ENCODE results near the gene PRKCB. TPM values are rescaled to one million over a fixed set of nuclear protein-coding genes. Genes with fewer than 3 reads are reported as not detected.
A peak's percentile ranks its signal among the peaks of the same experiment; 100 is the strongest.

PRKCB gene
- polyA plus RNA-seq, 3 donors: 57.4 to 87.4 (median 75.5) TPM

GRCh38 chr16:23852794-23853562 lies 17.2 kb downstream of the PRKCB start:
- H2AFZ ChIP-seq (ENCODE audit: insufficient read depth, low read depth, low read length, poor library complexity, severe bottlenecking): no peak overlapping the region
- H4K20me1 ChIP-seq (ENCODE audit: insufficient read depth, low read length): peaks cover 66% of the 10 kb centered on the region
- peak overlapping the region; percentile 51 to 65 for H3K4me3 Mint-ChIP-seq
- peaks cover 96% of the 10 kb centered on the region for H3K4me1 Mint-ChIP-seq
- H3K9ac ChIP-seq (ENCODE audit: insufficient read depth, low read length, poor library complexity, severe bottlenecking): no peak overlapping the region
- intact Hi-C loops (cut with micrococcal nuclease): loop anchor here in 1 of 2 donors (2.0 to 10.0 kb wide), 2 partner anchors 16 to 48 kb away; no protein-coding TSS in a partner anchor
- H3K27me3 Mint-ChIP-seq (ENCODE audit: low read depth in 3 of 3): no peaks in the 10 kb centered on the region
- peak overlapping the region in 2 of 3 experiments; percentile 10 to 46 for H3K4me3 ChIP-seq (replicated peaks in 1 of 3; ENCODE audit: low read depth in 2 of 3, low read length in 3 of 3)
- DNase-seq: peak; percentile 26 to 86 (median 34)
- peak overlapping the region; percentile 84 to 95 (median 93) for H3K27ac Mint-ChIP-seq
- H3K27me3 ChIP-seq (ENCODE audit: control insufficient read depth in 2 of 2, insufficient read depth in 2 of 2, low read length in 2 of 2): no peaks in the 10 kb centered on the region
- peaks cover 0 to 5% of the 10 kb centered on the region in 2 donors for H3K9me3 ChIP-seq (replicated peaks in 1 of 2; ENCODE audit: control insufficient read depth in 1 of 2, insufficient read depth in 1 of 2, low read length in 2 of 2)
- no peak for TF ChIP-seq CTCF (IDR thresholded peaks at IDR 0.05)
- peaks cover 83 to 89% of the 10 kb centered on the region in 2 donors for H3K4me1 ChIP-seq (ENCODE audit: control insufficient read depth in 1 of 2, insufficient read depth in 2 of 2, low read length in 2 of 2)
- H3K4me2 ChIP-seq (replicated peaks; ENCODE audit: extremely low read depth, low read length, poor library complexity, severe bottlenecking): peak overlapping the region; percentile 52
- H3K9me3 Mint-ChIP-seq: peaks cover 0 to 30% (median 3%) of the 10 kb centered on the region in 7 donors
- H3K36me3 Mint-ChIP-seq: peaks cover 19 to 22% of the 10 kb centered on the region in 2 donors
- WGBS (ENCODE audit: insufficient coverage): 0% methylated on average over 2 of the region's 5 CpGs
- H3K27ac ChIP-seq (ENCODE audit: low read depth in 1 of 2, low read length in 2 of 2): peak overlapping the region; percentile 66 to 87
- peaks cover 97% of the 10 kb centered on the region for H3K79me2 ChIP-seq (ENCODE audit: insufficient read depth, low read length)
- H3K36me3 ChIP-seq (replicated peaks in 1 of 2; ENCODE audit: control insufficient read depth in 1 of 2, insufficient read depth in 2 of 2, low read length in 2 of 2): peaks cover 0 to 11% of the 10 kb centered on the region in 2 donors

GRCh38 chr16:23855010-23855409 lies 19.2 kb downstream of the PRKCB start:
- Histone ChIP-seq H4K20me1 (ENCODE audit: insufficient read depth, low read length) (peaks cover 70% of the 10 kb centered on the region), H3K9ac (ENCODE audit: insufficient read depth, low read length, poor library complexity, severe bottlenecking) (no peak overlapping the region), H3K4me1 (ENCODE audit: control insufficient read depth in 1 of 2, insufficient read depth in 2 of 2, low read length in 2 of 2) (peaks cover 89 to 95% of the 10 kb centered on the region in 2 donors), H3K36me3 (replicated peaks in 1 of 2; ENCODE audit: control insufficient read depth in 1 of 2, insufficient read depth in 2 of 2, low read length in 2 of 2) (no peaks in the 10 kb centered on the region), H3K9me3 (replicated peaks in 1 of 2; ENCODE audit: control insufficient read depth in 1 of 2, insufficient read depth in 1 of 2, low read length in 2 of 2) (peaks cover 0 to 5% of the 10 kb centered on the region in 2 donors), H3K27ac (ENCODE audit: low read depth in 1 of 2, low read length in 2 of 2) (peak overlapping the region; percentile 26 to 87), H3K4me3 (replicated peaks in 1 of 3; ENCODE audit: low read depth in 2 of 3, low read length in 3 of 3) (peak overlapping the region in 1 of 3 experiments; percentile 42), H3K4me2 (replicated peaks; ENCODE audit: extremely low read depth, low read length, poor library complexity, severe bottlenecking) (peak overlapping the region; percentile 19), H3K27me3 (ENCODE audit: control insufficient read depth in 2 of 2, insufficient read depth in 2 of 2, low read length in 2 of 2) (no peaks in the 10 kb centered on the region), H3K79me2 (ENCODE audit: insufficient read depth, low read length) (peaks cover 100% of the 10 kb centered on the region), H2AFZ (ENCODE audit: insufficient read depth, low read depth, low read length, poor library complexity, severe bottlenecking) (no peak overlapping the region)
- intact Hi-C loops (cut with micrococcal nuclease): loop anchor here in 1 of 2 donors (5.0 to 10.0 kb wide), 2 partner anchors 50 to 97 kb away; no protein-coding TSS in a partner anchor
- no peaks in the 10 kb centered on the region for H3K27me3 Mint-ChIP-seq (ENCODE audit: low read depth in 3 of 3)
- no peak for TF ChIP-seq CTCF (IDR thresholded peaks at IDR 0.05)
- peaks cover 11 to 17% of the 10 kb centered on the region in 2 donors for H3K36me3 Mint-ChIP-seq
- peak overlapping the region; percentile 20 to 95 (median 93) for H3K27ac Mint-ChIP-seq
- H3K4me3 Mint-ChIP-seq: peak overlapping the region in 1 of 2 donors; percentile 67
- DNase-seq: peak; percentile 63 to 94 (median 69)
- 10% methylated on average over 2 of the region's 5 CpGs for WGBS (ENCODE audit: insufficient coverage)
- H3K4me1 Mint-ChIP-seq: peaks cover 98% of the 10 kb centered on the region
- peaks cover 0 to 30% (median 3%) of the 10 kb centered on the region in 7 donors for H3K9me3 Mint-ChIP-seq

Data from CD14-positive monocyte (primary cell).